ENCODE data around the gene EIF4A3.

DNA sequence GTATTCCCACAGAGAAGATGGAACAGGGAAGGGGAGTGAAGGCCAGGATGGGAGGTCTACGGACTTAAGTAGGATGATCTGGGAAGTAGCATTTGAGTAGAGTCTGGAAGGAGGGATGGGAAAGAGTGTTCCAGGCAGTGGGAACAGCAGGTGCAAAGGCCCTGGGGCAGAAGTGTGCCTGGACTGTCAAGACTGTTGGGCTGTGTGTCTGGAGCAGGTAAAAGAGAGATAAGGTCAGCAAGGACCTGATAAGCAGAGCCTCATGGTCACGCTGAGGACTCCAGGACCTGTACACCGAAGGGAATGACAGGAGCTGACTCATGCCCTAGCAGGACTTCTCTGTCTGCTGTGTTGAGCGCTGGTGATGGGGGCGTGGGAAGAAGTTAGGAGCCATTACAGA lies 22.2 kb upstream of the EIF4A3 start:
- no peak for TF ChIP-seq POLR2AphosphoS5 (IDR thresholded peaks at IDR 0.05; ENCODE audit: low read depth, low read length)
- TF ChIP-seq, protein P1, sequence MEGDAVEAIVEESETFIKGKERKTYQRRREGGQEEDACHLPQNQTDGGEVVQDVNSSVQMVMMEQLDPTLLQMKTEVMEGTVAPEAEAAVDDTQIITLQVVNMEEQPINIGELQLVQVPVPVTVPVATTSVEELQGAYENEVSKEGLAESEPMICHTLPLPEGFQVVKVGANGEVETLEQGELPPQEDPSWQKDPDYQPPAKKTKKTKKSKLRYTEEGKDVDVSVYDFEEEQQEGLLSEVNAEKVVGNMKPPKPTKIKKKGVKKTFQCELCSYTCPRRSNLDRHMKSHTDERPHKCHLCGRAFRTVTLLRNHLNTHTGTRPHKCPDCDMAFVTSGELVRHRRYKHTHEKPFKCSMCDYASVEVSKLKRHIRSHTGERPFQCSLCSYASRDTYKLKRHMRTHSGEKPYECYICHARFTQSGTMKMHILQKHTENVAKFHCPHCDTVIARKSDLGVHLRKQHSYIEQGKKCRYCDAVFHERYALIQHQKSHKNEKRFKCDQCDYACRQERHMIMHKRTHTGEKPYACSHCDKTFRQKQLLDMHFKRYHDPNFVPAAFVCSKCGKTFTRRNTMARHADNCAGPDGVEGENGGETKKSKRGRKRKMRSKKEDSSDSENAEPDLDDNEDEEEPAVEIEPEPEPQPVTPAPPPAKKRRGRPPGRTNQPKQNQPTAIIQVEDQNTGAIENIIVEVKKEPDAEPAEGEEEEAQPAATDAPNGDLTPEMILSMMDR (IDR thresholded peaks at IDR 0.05): no peak
- TF ChIP-seq SIN3A (IDR thresholded peaks at IDR 0.05; ENCODE audit: borderline replicate concordance, insufficient read depth, low read depth, low read length): no peak

Measured in Panc1 (cell line).